Sigmoid colon (tissue), 7 donors: ENCODE data around the gene RASSF6. TPM values are rescaled to one million over a fixed set of nuclear protein-coding genes. Genes with fewer than 3 reads are reported as not detected.
A peak's percentile ranks its signal among the peaks of the same experiment; 100 is the strongest.
"Not testable (repeated sequence)": the region's sequence is repeated elsewhere in the genome, so short reads cannot be mapped to it uniquely, and the experiment has no call there.

Source experiments
- DNase-seq: peaks from one replicate; pipeline ENCODE4 v3.0.0-alpha.2; 2019
- H3K27ac ChIP-seq, 4 donors: fragments of 200-600 bp; sonication (generic); one replicate each; pipeline ENCODE4 v1.5.1; 2016 to 2019; ENCODE audit warnings: mild to moderate bottlenecking in 1 of 4
- H3K27me3 ChIP-seq, 3 donors: fragments of 200-600 bp; sonication (generic); one replicate each; pipeline ENCODE4 v1.5.1; 2019; ENCODE audit warnings: mild to moderate bottlenecking in 1 of 3
- H3K36me3 ChIP-seq, 4 donors: fragments of 200-600 bp; sonication (generic); one replicate each; pipeline ENCODE4 v1.5.1; 2016 to 2019
- H3K4me1 ChIP-seq, 4 donors: fragments of 200-600 bp; sonication (generic); one replicate each; pipeline ENCODE4 v1.5.1; 2017 to 2019
- H3K4me3 ChIP-seq, 4 donors: fragments of 200-600 bp; sonication (generic); one replicate each; pipeline ENCODE4 v1.5.1; 2017 to 2019; ENCODE audit warnings: mild to moderate bottlenecking in 2 of 4, moderate library complexity in 1 of 4
- H3K9me3 ChIP-seq, 4 donors: fragments of 200-600 bp in 3 of 4; sonication (generic) in 3 of 4; one replicate each; pipeline versions ENCODE4 v1.5.1 to v1.6.1; 2013 to 2019
- CTCF ChIP-seq, 4 experiments: fragments of 450-650 bp in 3 of 4; fragments of 200-600 bp in 1 of 4; IDR thresholded peaks; one replicate each; pipeline ENCODE4 v1.5.1; 2016 to 2019; ENCODE audit warnings: antibody characterized with exemption in 4 of 4, mild to moderate bottlenecking in 3 of 4, moderate library complexity in 2 of 4
- EP300 ChIP-seq, 4 donors: sonication (generic); formaldehyde crosslinking; IDR thresholded peaks; one replicate each; pipeline ENCODE4 v1.6.1; 2017; ENCODE audit warnings: antibody characterized with exemption in 4 of 4
- POLR2A ChIP-seq, 2 donors: fragments of 450-650 bp; IDR thresholded peaks; one replicate each; pipeline ENCODE4 v1.6.1; 2016; ENCODE audit warnings: antibody characterized with exemption in 2 of 2, mild to moderate bottlenecking in 2 of 2, moderate library complexity in 2 of 2
- POLR2AphosphoS5 ChIP-seq, 4 donors: sonication (generic); formaldehyde crosslinking; IDR thresholded peaks; one replicate each; pipeline ENCODE4 v1.6.1; 2017; ENCODE audit warnings: antibody characterized with exemption in 4 of 4
- WGBS, 2 donors: extraction: QIAGEN DNeasy Blood & Tissue Kit; methylation state at CpG; one replicate each; pipeline ENCODE4 v1.1.7; 2013; 5-methylcytosine and 5-hydroxymethylcytosine counted together
- intact Hi-C: fragments of 100-400 bp; cut with DNase I; formaldehyde crosslinking; loops from one replicate; pipeline ENCODE4 v1.15.1; 2023
- polyA plus RNA-seq, 3 donors: library from polyadenylated mRNA; stranded (reverse); fragments of 200-250 nt; gene quantifications; one replicate each; pipeline ENCODE4 v1.2.3, GENCODE V29; 2013
- total RNA-seq, 4 donors: library from RNA; depleted of rRNA; stranded (reverse); fragments of >200 nt; gene quantifications; one replicate each; pipeline ENCODE4 v1.1.0, GENCODE V29; 2016
- donor health status: healthy with polysubstance abuse.
- donor health status: Bipolar disorder and iron deficiency.
- donor health status: healthy.

RASSF6 gene
- total and polyA plus RNA-seq, 7 donors, result under 0.01 to 30.1 (median 3.5) TPM; not detected in 1

GRCh38 chr4:73603271-73603710 lies 16.9 kb downstream of the RASSF6 start:
- Histone ChIP-seq H3K27ac (peak overlapping the region in 3 of 4 donors; percentile 40 to 49 (median 48)), H3K36me3 (no peaks in the 10 kb centered on the region), H3K4me1 (peaks cover 0 to 53% (median 35%) of the 10 kb centered on the region in 4 donors), H3K4me3 (no peak overlapping the region), H3K27me3 (no peaks in the 10 kb centered on the region), H3K9me3 (no peaks in the 10 kb centered on the region)
- DNase-seq, result no peak
- 10 to 43% methylated on average over 3 of the region's 3 CpGs for WGBS, 2 donors
- no peak for TF ChIP-seq POLR2A (IDR thresholded peaks at IDR 0.05)
- TF ChIP-seq POLR2AphosphoS5 (IDR thresholded peaks at IDR 0.05), result no peak
- TF ChIP-seq CTCF (IDR thresholded peaks at IDR 0.05), result no peak
- no peak for TF ChIP-seq EP300 (IDR thresholded peaks at IDR 0.05)
- intact Hi-C loops, result no loop called here

- peak overlapping the region in 3 of 4 donors; percentile 45 to 63 (median 61) for H3K27ac ChIP-seq
Measured at GRCh38 chr4:73600954-73601353, 19.3 kb downstream of the RASSF6 start.

GRCh38 chr4:73599182-73599581 lies 21.1 kb downstream of the RASSF6 start:
- Histone ChIP-seq H3K27ac (peak overlapping the region in 1 of 4 donors; percentile 23), H3K4me1 (peaks cover 0 to 42% (median 30%) of the 10 kb centered on the region in 4 donors), H3K27me3 (no peaks in the 10 kb centered on the region), H3K9me3 (no peaks in the 10 kb centered on the region), H3K4me3 (no peak overlapping the region), H3K36me3 (no peaks in the 10 kb centered on the region)
- TF ChIP-seq EP300 (IDR thresholded peaks at IDR 0.05) (no peak), POLR2AphosphoS5 (IDR thresholded peaks at IDR 0.05) (no peak), CTCF (IDR thresholded peaks at IDR 0.05) (no peak), POLR2A (IDR thresholded peaks at IDR 0.05) (no peak)
- DNase-seq, result no peak
- intact Hi-C loops, result no loop called here
- 8 to 45% methylated on average over 4 of the region's 4 CpGs for WGBS, 2 donors

More at GRCh38 chr4:73600954-73601353, 19.3 kb downstream of the RASSF6 start:
- Histone ChIP-seq H3K27me3 (no peaks in the 10 kb centered on the region), H3K4me3 (no peak overlapping the region), H3K9me3 (no peaks in the 10 kb centered on the region), H3K36me3 (no peaks in the 10 kb centered on the region), H3K4me1 (peaks cover 0 to 42% (median 31%) of the 10 kb centered on the region in 4 donors)
- no peak for DNase-seq
- intact Hi-C loops, result no loop called here
- no peak for TF ChIP-seq POLR2A (IDR thresholded peaks at IDR 0.05)
- peak in 1 of 4 donors; percentile 17 for TF ChIP-seq EP300 (IDR thresholded peaks at IDR 0.05)
- no peak for TF ChIP-seq CTCF (IDR thresholded peaks at IDR 0.05)
- peak in 3 of 4 donors; percentile 23 to 49 (median 44) for TF ChIP-seq POLR2AphosphoS5 (IDR thresholded peaks at IDR 0.05)

GRCh38 chr4:73597594-73597993 lies 22.6 kb downstream of the RASSF6 start:
- Histone ChIP-seq H3K27me3 (no peaks in the 10 kb centered on the region), H3K36me3 (no peaks in the 10 kb centered on the region), H3K4me3 (no peak overlapping the region), H3K9me3 (no peaks in the 10 kb centered on the region), H3K4me1 (peaks cover 0 to 29% (median 17%) of the 10 kb centered on the region in 4 donors), H3K27ac (no peak overlapping the region)
- intact Hi-C loops, result no loop called here
- TF ChIP-seq CTCF (IDR thresholded peaks at IDR 0.05), result no peak
- DNase-seq, result no peak

- intact Hi-C loops, H3K4me3 ChIP-seq, DNase-seq, H3K27ac ChIP-seq, H3K36me3 ChIP-seq, H3K9me3 ChIP-seq, H3K27me3 ChIP-seq: not testable (repeated sequence)
- H3K4me1 ChIP-seq, result peaks cover 0 to 29% (median 17%) of the 10 kb centered on the region in 4 donors
Measured at GRCh38 chr4:73597183-73597582, 23.1 kb downstream of the RASSF6 start.
